GM12878 (cell line): Measurements from ENCODE around the gene RBM19. TPM values are rescaled to one million over a fixed set of nuclear protein-coding genes. Genes with fewer than 3 reads are reported as not detected.

Experiments used
- ATAC-seq: fragments of 200-7000 bp; cut with Tn5 transposase; 3 replicates; pipeline ENCODE4 v1.9.1; 2020; ENCODE audit warnings: mild to moderate bottlenecking, moderate library complexity
- BruUV-seq: library from RNA; stranded (reverse); fragments of 400-500 nt; replicated peaks from 2 replicates; lab custom pipeline; 2021; lab: Mats Ljungman, UMichigan
- CTCF ChIA-PET: fragments of 300-600 bp; sonication (Branson Sonifier 250); formaldehyde crosslinking; extraction: SDS; loops from one replicate; lab custom pipeline; 2021; ENCODE audit warnings: inconsistent platforms; lab: Yijun Ruan, JAX
- POLR2A ChIA-PET: fragments of 350-600 bp; formaldehyde crosslinking; extraction: SDS; loops from one replicate; lab custom pipeline; 2021; ENCODE audit warnings: inconsistent platforms; lab: Charles Lee
- RAD21 ChIA-PET: fragments of 300-600 bp; sonication (Branson Sonifier 250); formaldehyde crosslinking; loops from one replicate; lab custom pipeline; 2023; ENCODE audit warnings: antibody characterized with exemption; ENCODE audit not compliant: unreplicated experiment; lab: Charles Lee
- SMC1A ChIA-PET: fragments of 300-600 bp; sonication (Branson Sonifier 250); formaldehyde crosslinking; loops from one replicate; lab custom pipeline; 2023; ENCODE audit not compliant: unreplicated experiment, uncharacterized antibody; lab: Charles Lee
- DNase-seq: peaks from one replicate; pipeline ENCODE4 v3.0.0-alpha.2; 2011; ENCODE audit warnings: low read depth, low spot score
- FAIRE-seq: peaks from 3 replicates; lab custom pipeline; 2011; peaks lifted over from hg19 to GRCh38; lab: Jason Lieb, UNC
- H2AFZ ChIP-seq: 2 replicates; pipeline ENCODE4 v1.6.0; 2011; ENCODE audit warnings: low read depth, low read length, control low read depth; ENCODE audit not compliant: control insufficient read depth
- H3K27ac ChIP-seq: 2 replicates; pipeline ENCODE4 v1.5.1; 2011; ENCODE audit warnings: control low read depth; ENCODE audit not compliant: control insufficient read depth, insufficient read depth
- H3K27me3 ChIP-seq, 2 experiments: replicated peaks in 1 of 2; 2 replicates each; pipeline versions ENCODE4 v1.6.0 to v1.6.1; 2011; ENCODE audit warnings: low read length in 1 of 2; ENCODE audit not compliant: control insufficient read depth in 2 of 2, insufficient read depth in 2 of 2
- H3K36me3 ChIP-seq, 2 experiments: 2 replicates each; pipeline ENCODE4 v1.5.1; 2011; ENCODE audit warnings: low read length in 1 of 2; ENCODE audit not compliant: control insufficient read depth in 2 of 2, insufficient read depth in 2 of 2
- H3K4me1 ChIP-seq: 2 replicates; pipeline ENCODE4 v1.6.1; 2011; ENCODE audit warnings: mild to moderate bottlenecking, low read length, moderate library complexity, mixed read lengths; ENCODE audit not compliant: control insufficient read depth, insufficient read depth
- H3K4me2 ChIP-seq: 2 replicates; pipeline ENCODE4 v1.6.0; 2011; ENCODE audit warnings: control low read depth; ENCODE audit not compliant: control insufficient read depth, insufficient read depth
- H3K4me3 ChIP-seq: fragments of 200-600 bp; sonication (generic); 2 replicates; pipeline ENCODE4 v1.5.1; 2016
- H3K79me2 ChIP-seq: 2 replicates; pipeline ENCODE4 v1.6.0; 2011; ENCODE audit warnings: low read length; ENCODE audit not compliant: control insufficient read depth, insufficient read depth
- H3K9ac ChIP-seq: 2 replicates; pipeline ENCODE4 v1.8.0; 2011; ENCODE audit warnings: low read length, control low read depth, mixed read lengths; ENCODE audit not compliant: control insufficient read depth, insufficient read depth
- H3K9me3 ChIP-seq: replicated peaks from 3 replicates; pipeline ENCODE4 v1.5.1; 2011; ENCODE audit warnings: mild to moderate bottlenecking, low read length; ENCODE audit not compliant: control insufficient read depth, insufficient read depth
- H4K20me1 ChIP-seq: 2 replicates; pipeline ENCODE4 v1.6.0; 2011; ENCODE audit not compliant: control insufficient read depth, insufficient read depth
- ATF3 ChIP-seq: IDR thresholded peaks from 2 replicates; pipeline ENCODE4 v1.6.1; 2011; ENCODE audit warnings: low read depth, mild to moderate bottlenecking, low read length, moderate library complexity, borderline replicate concordance; ENCODE audit errors: extremely low read depth
- CHD1 ChIP-seq: IDR thresholded peaks from 2 replicates; pipeline ENCODE4 v1.6.1; 2012; ENCODE audit warnings: low read depth, low read length, improper control_type of control experiment
- CTCF ChIP-seq, 3 experiments: IDR thresholded peaks in 2 of 3; conservative IDR thresholded peaks in 1 of 3; 2 replicates each; pipeline ENCODE4 v1.5.1; 2011; ENCODE audit warnings: low read depth in 3 of 3, low read length in 3 of 3, mild to moderate bottlenecking in 3 of 3, control low read depth in 2 of 3, moderate library complexity in 2 of 3, inconsistent platforms in 1 of 3, mixed read lengths in 1 of 3; ENCODE audit not compliant: control insufficient read depth in 2 of 3, insufficient read depth in 1 of 3; ENCODE audit errors: extremely low read depth in 1 of 3
- DPF2 ChIP-seq: fragments of 450-650 bp; IDR thresholded peaks from 2 replicates; pipeline ENCODE4 v1.6.1; 2017; ENCODE audit warnings: mild to moderate bottlenecking
- EP300 ChIP-seq, 2 experiments: fragments of 150-350 bp in 1 of 2; IDR thresholded peaks; 2 replicates each; pipeline ENCODE4 v1.6.1; 2011 to 2012; ENCODE audit warnings: low read depth in 2 of 2, low read length in 2 of 2, borderline replicate concordance in 1 of 2, improper control_type of control experiment in 1 of 2, inconsistent platforms in 1 of 2; ENCODE audit not compliant: control insufficient read depth in 1 of 2
- HSF1 ChIP-seq: fragments of 150-350 bp; IDR thresholded peaks from 2 replicates; pipeline ENCODE4 v1.6.1; 2014; ENCODE audit warnings: mild to moderate bottlenecking, low read depth, low read length
- LARP7 ChIP-seq: fragments of 450-650 bp; IDR thresholded peaks from 2 replicates; pipeline ENCODE4 v1.6.1; 2017; ENCODE audit warnings: mild to moderate bottlenecking
- NBN ChIP-seq: fragments of 450-650 bp; IDR thresholded peaks from 2 replicates; pipeline ENCODE4 v1.6.1; 2016
- NFYA ChIP-seq: IDR thresholded peaks from 2 replicates; pipeline ENCODE4 v1.6.1; 2011; ENCODE audit warnings: low read depth, mild to moderate bottlenecking, low read length, improper control_type of control experiment, borderline replicate concordance
- SMC3 ChIP-seq: IDR thresholded peaks from 2 replicates; pipeline ENCODE4 v1.6.1; 2011; ENCODE audit warnings: low read length, improper control_type of control experiment, borderline replicate concordance
- WRNIP1 ChIP-seq: IDR thresholded peaks from 2 replicates; pipeline ENCODE4 v1.6.1; 2011; ENCODE audit warnings: low read depth, low read length, improper control_type of control experiment, borderline replicate concordance
- ZBED1 ChIP-seq: IDR thresholded peaks from 2 replicates; pipeline ENCODE4 v1.6.1; 2016; ENCODE audit warnings: borderline replicate concordance
- ZNF274 ChIP-seq: IDR thresholded peaks from one replicate; pipeline ENCODE4 v1.8.0; 2011; ENCODE audit not compliant: insufficient read length, insufficient read depth
- WGBS: methylation state at CpG from one replicate; pipeline ENCODE4 v1.1.6; 2016; ENCODE audit warnings: low lambda C conversion rate; ENCODE audit not compliant: insufficient replicate concordance, insufficient coverage; ENCODE audit errors: missing lambda C conversion rate; 5-methylcytosine and 5-hydroxymethylcytosine counted together
- in situ Hi-C: fragments of 300-500 bp; cut with MboI; formaldehyde crosslinking; loops from 9 replicates; pipeline ENCODE4 v1.14.3; 2018; ENCODE audit warnings: mixed read lengths
- intact Hi-C: fragments of 100-400 bp; cut with micrococcal nuclease; formaldehyde crosslinking; loops from one replicate; pipeline ENCODE4 v1.14.2; 2022; ENCODE audit not compliant: unreplicated experiment
- polyA plus RNA-seq, 11 experiments: library from polyadenylated mRNA; depleted of rRNA in 4 of 11; unstranded in 6 of 11; stranded (reverse) in 5 of 11; fragments of >200 nt; fragmentation: Nextera tagmentation in 4 of 11; fragmentation: Illumina TruSeq in 1 of 11; extraction: Ambion mirVana in 4 of 11; extraction: Trizol in 1 of 11; gene quantifications; 1 replicate in 1 of 11; 2 replicates in 10 of 11; pipeline versions ENCODE4 v1.2.1 to v1.2.3, GENCODE V29; 2011 to 2016; ENCODE audit warnings: inconsistent platforms in 2 of 11, missing spikeins in 2 of 11, low read depth in 1 of 11
- total RNA-seq, 4 experiments: library from RNA; depleted of rRNA in 3 of 4; stranded (reverse); fragments of >200 nt in 3 of 4; fragmentation: Illumina TruSeq in 1 of 4; extraction: Trizol in 1 of 4; gene quantifications; 2 replicates each; pipeline versions ENCODE4 v1.2.1 to v1.2.3, GENCODE V29; 2013 to 2021

The RBM19 gene
- total and polyA plus RNA-seq, 10 of the 15 experiments (the other 5 are each of a cell fraction or from before 2014, with no cell fraction given): 4.2 to 42.9 (median 28.4) TPM

- Histone ChIP-seq H3K4me3 (no peak overlapping the region), H3K4me1 (peaks cover 15% of the 10 kb centered on the region), H3K36me3 (peaks cover 0 to 2% of the 10 kb centered on the region in 2 experiments; a peak in 1 of 4 replicates), H3K9me3 (no peaks in the 10 kb centered on the region), H2AFZ (no peak overlapping the region), H3K9ac (no peak overlapping the region), H3K27me3 (no peaks in the 10 kb centered on the region), H3K79me2 (no peaks in the 10 kb centered on the region), H3K4me2 (no peak overlapping the region), H4K20me1 (no peaks in the 10 kb centered on the region; the same call in 1 of the 2 replicates), H3K27ac (no peak overlapping the region)
- no peak for FAIRE-seq
- RAD21 ChIA-PET: no interaction called here
- peak in 1 of 3 experiments; percentile 4; a peak in 1 of 6 replicates for TF ChIP-seq CTCF (IDR thresholded peaks at IDR 0.05 in 2 of 3, conservative IDR thresholded peaks at IDR 0.05 in 1 of 3; ENCODE audit: control insufficient read depth in 2 of 3, extremely low read depth in 1 of 3, insufficient read depth in 1 of 3, low read depth in 3 of 3, low read length in 3 of 3)
- TF ChIP-seq CHD1: no peak
- TF ChIP-seq SMC3: no peak
- intact Hi-C loops: no loop called here
- DNase-seq: no peak
- in situ Hi-C loops: no loop called here
- POLR2A ChIA-PET: no interaction called here
- SMC1A ChIA-PET: no interaction called here
- no peak for ATAC-seq
- BruUV-seq: no TSS peak
- 98% methylated on average over 6 of the region's 6 CpGs for WGBS
- CTCF ChIA-PET: interaction anchor here (0.7 to 1.6 kb wide), 3 partner anchors 29 to 224 kb away, joined by 3 read pairs; no protein-coding TSS in a partner anchor
These were observed 98.9 kb downstream of the RBM19 start for GRCh38 chr12:113867258-113867657.

GRCh38 chr12:113866496-113866895 lies 99.6 kb downstream of the RBM19 start:
- intact Hi-C loops: no loop called here
- ChIA-PET CTCF (interaction anchor here (0.7 kb wide), 1 partner anchor 42 kb away, joined by 3 read pairs; no protein-coding TSS in a partner anchor), RAD21 (no interaction called here), POLR2A (no interaction called here), SMC1A (no interaction called here)
- in situ Hi-C loops: no loop called here
- Histone ChIP-seq H3K27me3 (no peaks in the 10 kb centered on the region), H3K79me2 (no peaks in the 10 kb centered on the region), H3K9ac (no peak overlapping the region), H3K36me3 (peaks cover 0 to 2% of the 10 kb centered on the region in 2 experiments; a peak in 1 of 4 replicates), H3K4me1 (peaks cover 19% of the 10 kb centered on the region), H3K27ac (no peak overlapping the region), H3K4me2 (no peak overlapping the region), H3K9me3 (no peaks in the 10 kb centered on the region), H3K4me3 (no peak overlapping the region), H2AFZ (no peak overlapping the region), H4K20me1 (no peaks in the 10 kb centered on the region; the same call in 1 of the 2 replicates)
- 88% methylated on average over 1 of the region's 1 CpG for WGBS
- no peak for DNase-seq
- no peak for FAIRE-seq
- no TSS peak for BruUV-seq
- no peak for ATAC-seq
- TF ChIP-seq EP300 (IDR thresholded peaks at IDR 0.05; ENCODE audit: borderline replicate concordance in 1 of 2, control insufficient read depth in 1 of 2, low read depth in 2 of 2, low read length in 2 of 2): no peak
- no peak for TF ChIP-seq NBN
- TF ChIP-seq WRNIP1: no peak
- no peak for TF ChIP-seq ZNF274
- no peak for TF ChIP-seq NFYA
- TF ChIP-seq LARP7: no peak
- no peak for TF ChIP-seq ATF3
- TF ChIP-seq DPF2: no peak
- TF ChIP-seq ZBED1: no peak
- TF ChIP-seq HSF1: no peak
